ENCODE measurements around the gene SLC16A4.
"Not testable (repeated sequence)": the region's sequence is repeated elsewhere in the genome, so short reads cannot be mapped to it uniquely, and the experiment has no call there.

DNA sequence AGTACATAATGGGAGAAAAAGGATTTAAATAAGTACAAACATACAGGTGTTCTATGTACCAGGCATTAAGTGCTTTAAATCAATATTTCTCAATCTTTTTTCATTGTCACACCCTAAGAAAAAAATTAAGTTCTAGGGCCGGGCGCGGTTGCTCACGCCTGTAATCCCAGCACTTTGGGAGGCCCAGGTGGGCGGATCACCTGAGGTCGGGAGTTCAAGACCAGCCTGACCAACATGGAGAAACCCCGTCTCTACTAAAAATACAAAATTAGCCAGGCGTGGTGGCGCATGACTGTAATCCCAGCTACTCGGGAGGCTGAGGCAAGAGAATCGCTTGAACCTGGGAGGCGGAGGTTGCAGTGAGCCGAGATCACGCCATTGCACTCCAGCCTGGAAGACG, 15.6 kb upstream of the SLC16A4 start:
- not testable (repeated sequence) for TF ChIP-seq CTCF (IDR thresholded peaks at IDR 0.05 in 8 of 11, conservative IDR thresholded peaks at IDR 0.05 in 3 of 11); POLR2A (IDR thresholded peaks at IDR 0.05); POLR2AphosphoS5 (IDR thresholded peaks at IDR 0.05)

All from spleen (tissue), 7 donors.